OCI-LY7 (cell line): ENCODE results near the gene SPPL3. TPM values are rescaled to one million over a fixed set of nuclear protein-coding genes. Genes with fewer than 3 reads are reported as not detected.

ENCODE experiments used
- BruUV-seq: library from RNA; stranded (reverse); fragments of 400-500 nt; replicated peaks from 2 replicates; lab custom pipeline; 2021; lab: Mats Ljungman, UMichigan
- CTCF ChIA-PET: fragments of 300-600 bp; sonication (Branson Sonifier 250); formaldehyde crosslinking; loops from one replicate; lab custom pipeline; 2022; ENCODE audit warnings: antibody characterized with exemption; ENCODE audit not compliant: unreplicated experiment; lab: Charles Lee
- POLR2A ChIA-PET: fragments of 300-600 bp; sonication (Branson Sonifier 250); formaldehyde crosslinking; loops from one replicate; lab custom pipeline; 2022; ENCODE audit warnings: antibody characterized with exemption; lab: Charles Lee
- DNase-seq: peaks from one replicate; pipeline ENCODE4 v3.0.0-alpha.2; 2015; ENCODE audit warnings: low spot score
- H2AFZ ChIP-seq: fragments of 200-600 bp; sonication (generic), shearing (Covaris generic); 2 replicates; pipeline ENCODE4 v1.6.1; 2014; ENCODE audit warnings: mild to moderate bottlenecking, antibody characterized with exemption, low read length, moderate library complexity
- H3K27ac ChIP-seq: fragments of 200-600 bp; sonication (generic); 2 replicates; pipeline ENCODE4 v1.5.1; 2014; ENCODE audit warnings: mixed run types, low read depth, mild to moderate bottlenecking, moderate library complexity, low read length, inconsistent platforms; ENCODE audit not compliant: poor library complexity, severe bottlenecking
- H3K36me3 ChIP-seq: fragments of 200-600 bp; sonication (generic); 2 replicates; pipeline ENCODE4 v1.6.1; 2014; ENCODE audit warnings: mild to moderate bottlenecking, antibody characterized with exemption, low read length, moderate library complexity, mixed read lengths; ENCODE audit not compliant: insufficient read depth
- H3K4me1 ChIP-seq: fragments of 200-600 bp; sonication (generic); 2 replicates; pipeline ENCODE4 v1.5.1; 2014; ENCODE audit warnings: mild to moderate bottlenecking, low read length; ENCODE audit not compliant: insufficient read depth, poor library complexity, severe bottlenecking
- H3K4me2 ChIP-seq: fragments of 200-600 bp; sonication (generic); 2 replicates; pipeline ENCODE4 v1.6.1; 2014; ENCODE audit warnings: mild to moderate bottlenecking, low read length
- H3K4me3 ChIP-seq: fragments of 200-600 bp; sonication (generic); 2 replicates; pipeline ENCODE4 v1.5.1; 2014; ENCODE audit warnings: mild to moderate bottlenecking, low read depth, low read length; ENCODE audit not compliant: poor library complexity, severe bottlenecking
- H3K79me2 ChIP-seq: fragments of 200-600 bp; sonication (generic); 2 replicates; pipeline ENCODE4 v1.6.1; 2016; ENCODE audit warnings: low read depth, mild to moderate bottlenecking, low read length, moderate library complexity, mixed read lengths; ENCODE audit not compliant: insufficient read depth
- H3K9me2 ChIP-seq: fragments of 200-600 bp; sonication (generic); 2 replicates; pipeline ENCODE4 v1.6.1; 2016; ENCODE audit warnings: mild to moderate bottlenecking, low read length, mixed read lengths; ENCODE audit not compliant: insufficient read depth
- H3K9me3 ChIP-seq: fragments of 200-600 bp; sonication (generic); 2 replicates; pipeline ENCODE4 v1.6.1; 2014; ENCODE audit warnings: mild to moderate bottlenecking, mixed run types, low read length, mixed read lengths
- H4K20me1 ChIP-seq: fragments of 200-600 bp; sonication (generic); 2 replicates; pipeline ENCODE4 v1.6.1; 2014; ENCODE audit warnings: mild to moderate bottlenecking, antibody characterized with exemption, low read length, moderate library complexity, mixed read lengths; ENCODE audit not compliant: insufficient read depth
- EZH2phosphoT487 ChIP-seq: fragments of 200-600 bp; sonication (generic); IDR thresholded peaks from 2 replicates; pipeline ENCODE4 v1.6.1; 2018; ENCODE audit warnings: low read depth, borderline replicate concordance, mild to moderate bottlenecking, mixed run types, antibody characterized with exemption, low read length, moderate library complexity, mixed read lengths
- intact Hi-C: fragments of 100-400 bp; cut with micrococcal nuclease; formaldehyde crosslinking; loops from one replicate; pipeline ENCODE4 v1.10.0; 2022; ENCODE audit not compliant: unreplicated experiment
- total RNA-seq, 2 experiments: library from RNA; depleted of rRNA in 1 of 2; stranded (reverse); fragments of >200 nt in 1 of 2; shearing (Covaris generic) in 1 of 2; gene quantifications; 2 replicates each; pipeline ENCODE4 v1.2.3, GENCODE V29; 2014 to 2022
- TF ChIP-seq, protein P1 (sequence below): fragments of 200-600 bp; sonication (generic); conservative IDR thresholded peaks from 2 replicates; pipeline ENCODE4 v1.5.1; 2014; ENCODE audit warnings: mild to moderate bottlenecking, antibody characterized with exemption, low read length, moderate library complexity, mixed read lengths

The SPPL3 gene
- total RNA-seq, 2 experiments from 2014 or later = 8.6 to 36.6 TPM

DNA sequence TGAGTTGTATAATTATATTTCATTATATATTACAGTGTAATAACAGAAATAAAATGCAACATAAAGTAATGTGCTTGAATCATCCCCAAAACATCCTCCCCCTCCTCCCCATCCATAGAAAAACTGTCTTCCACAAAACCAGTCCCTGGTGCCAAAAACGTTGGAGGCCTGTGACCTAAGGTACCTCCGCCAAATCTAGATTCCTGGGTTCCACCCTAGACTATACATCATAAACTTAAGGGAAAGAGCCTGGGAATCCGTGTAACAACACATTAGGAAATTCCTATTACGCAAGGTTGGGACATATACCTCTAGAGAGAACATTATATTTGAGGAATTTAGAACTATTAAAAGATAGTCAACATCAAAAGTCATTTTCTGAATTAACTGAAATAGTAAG lies 38.0 kb downstream of the SPPL3 start:
- Histone ChIP-seq H3K4me1 (no peaks in the 10 kb centered on the region), H3K9me2 (no peaks in the 10 kb centered on the region), H3K79me2 (peaks cover 15% of the 10 kb centered on the region; the same call in 1 of the 2 replicates), H3K9me3 (no peaks in the 10 kb centered on the region), H3K4me2 (no peak overlapping the region), H2AFZ (no peak overlapping the region), H3K36me3 (peaks cover 6% of the 10 kb centered on the region; the same call in 1 of the 2 replicates), H3K4me3 (no peak overlapping the region), H4K20me1 (peaks cover 6% of the 10 kb centered on the region; the same call in 1 of the 2 replicates), H3K27ac (no peak overlapping the region)
- DNase-seq = no peak
- BruUV-seq = no TSS peak
- intact Hi-C loops = no loop called here
- TF ChIP-seq EZH2phosphoT487 = no peak
- TF ChIP-seq, protein P1, sequence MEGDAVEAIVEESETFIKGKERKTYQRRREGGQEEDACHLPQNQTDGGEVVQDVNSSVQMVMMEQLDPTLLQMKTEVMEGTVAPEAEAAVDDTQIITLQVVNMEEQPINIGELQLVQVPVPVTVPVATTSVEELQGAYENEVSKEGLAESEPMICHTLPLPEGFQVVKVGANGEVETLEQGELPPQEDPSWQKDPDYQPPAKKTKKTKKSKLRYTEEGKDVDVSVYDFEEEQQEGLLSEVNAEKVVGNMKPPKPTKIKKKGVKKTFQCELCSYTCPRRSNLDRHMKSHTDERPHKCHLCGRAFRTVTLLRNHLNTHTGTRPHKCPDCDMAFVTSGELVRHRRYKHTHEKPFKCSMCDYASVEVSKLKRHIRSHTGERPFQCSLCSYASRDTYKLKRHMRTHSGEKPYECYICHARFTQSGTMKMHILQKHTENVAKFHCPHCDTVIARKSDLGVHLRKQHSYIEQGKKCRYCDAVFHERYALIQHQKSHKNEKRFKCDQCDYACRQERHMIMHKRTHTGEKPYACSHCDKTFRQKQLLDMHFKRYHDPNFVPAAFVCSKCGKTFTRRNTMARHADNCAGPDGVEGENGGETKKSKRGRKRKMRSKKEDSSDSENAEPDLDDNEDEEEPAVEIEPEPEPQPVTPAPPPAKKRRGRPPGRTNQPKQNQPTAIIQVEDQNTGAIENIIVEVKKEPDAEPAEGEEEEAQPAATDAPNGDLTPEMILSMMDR = no peak
- POLR2A ChIA-PET = interaction anchor here (1.1 kb wide), 1 partner anchor 9 kb away, joined by 3 read pairs; no protein-coding TSS in a partner anchor
- CTCF ChIA-PET = no interaction called here

DNA sequence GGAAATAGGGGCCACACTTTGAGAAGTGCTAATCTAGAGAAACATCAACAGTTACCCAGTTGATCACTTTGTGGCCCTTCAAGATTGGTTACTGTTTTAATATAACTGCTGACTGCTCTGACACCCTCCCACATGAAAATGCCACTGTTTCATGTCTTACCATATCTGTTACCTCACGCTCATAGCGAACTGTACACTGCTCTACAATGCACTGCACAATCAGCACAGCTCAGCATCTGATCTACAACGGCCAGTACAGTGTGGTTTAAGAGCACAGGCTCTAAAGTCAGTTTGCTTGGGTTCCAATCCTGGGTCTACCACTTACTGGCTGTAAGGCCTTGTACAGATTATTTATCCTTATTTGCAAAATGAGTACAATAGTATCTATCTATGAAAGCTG lies 39.1 kb downstream of the SPPL3 start:
- Histone ChIP-seq H3K4me2 (no peak overlapping the region), H3K9me2 (no peaks in the 10 kb centered on the region), H4K20me1 (peaks cover 6% of the 10 kb centered on the region; the same call in 1 of the 2 replicates), H3K9me3 (no peaks in the 10 kb centered on the region), H3K4me3 (no peak overlapping the region), H3K79me2 (peaks cover 10% of the 10 kb centered on the region; the same call in 1 of the 2 replicates), H2AFZ (no peak overlapping the region), H3K27ac (no peak overlapping the region), H3K36me3 (peaks cover 6% of the 10 kb centered on the region; the same call in 1 of the 2 replicates), H3K4me1 (no peaks in the 10 kb centered on the region)
- no peak for DNase-seq
- no TSS peak for BruUV-seq
- CTCF ChIA-PET = no interaction called here
- intact Hi-C loops = no loop called here
- TF ChIP-seq, protein P1 = no peak
- no peak for TF ChIP-seq EZH2phosphoT487
- POLR2A ChIA-PET = interaction anchor here (0.6 to 1.1 kb wide), 2 partner anchors 8 to 105 kb away, joined by 3 read pairs; no protein-coding TSS in a partner anchor

- Histone ChIP-seq H3K9me3 (no peaks in the 10 kb centered on the region), H3K4me2 (no peak overlapping the region), H4K20me1 (peaks cover 6% of the 10 kb centered on the region; the same call in 1 of the 2 replicates), H2AFZ (no peak overlapping the region), H3K9me2 (no peaks in the 10 kb centered on the region), H3K4me3 (no peak overlapping the region), H3K79me2 (peaks cover 6% of the 10 kb centered on the region; the same call in 1 of the 2 replicates), H3K36me3 (peaks cover under 1% of the 10 kb centered on the region), H3K4me1 (peaks cover 14% of the 10 kb centered on the region), H3K27ac (no peak overlapping the region)
- ChIA-PET POLR2A (interaction anchor here (0.7 kb wide), 1 partner anchor 96 kb away, joined by 4 read pairs; no protein-coding TSS in a partner anchor), CTCF (no interaction called here)
- intact Hi-C loops = no loop called here
- BruUV-seq = no TSS peak
- no peak for DNase-seq
- TF ChIP-seq, protein P1 = no peak
- TF ChIP-seq EZH2phosphoT487 = no peak
These were observed 41.5 kb downstream of the SPPL3 start for GRCh38 chr12:120862664-120863063.
